ENCODE results near the gene SCAMP5.
A peak's percentile ranks its signal among the peaks of the same experiment; 100 is the strongest.

SCAMP5 gene

GRCh38 chr15:75022783-75023180 lies 27.4 kb downstream of the SCAMP5 start:
- TF ChIP-seq, protein P1, sequence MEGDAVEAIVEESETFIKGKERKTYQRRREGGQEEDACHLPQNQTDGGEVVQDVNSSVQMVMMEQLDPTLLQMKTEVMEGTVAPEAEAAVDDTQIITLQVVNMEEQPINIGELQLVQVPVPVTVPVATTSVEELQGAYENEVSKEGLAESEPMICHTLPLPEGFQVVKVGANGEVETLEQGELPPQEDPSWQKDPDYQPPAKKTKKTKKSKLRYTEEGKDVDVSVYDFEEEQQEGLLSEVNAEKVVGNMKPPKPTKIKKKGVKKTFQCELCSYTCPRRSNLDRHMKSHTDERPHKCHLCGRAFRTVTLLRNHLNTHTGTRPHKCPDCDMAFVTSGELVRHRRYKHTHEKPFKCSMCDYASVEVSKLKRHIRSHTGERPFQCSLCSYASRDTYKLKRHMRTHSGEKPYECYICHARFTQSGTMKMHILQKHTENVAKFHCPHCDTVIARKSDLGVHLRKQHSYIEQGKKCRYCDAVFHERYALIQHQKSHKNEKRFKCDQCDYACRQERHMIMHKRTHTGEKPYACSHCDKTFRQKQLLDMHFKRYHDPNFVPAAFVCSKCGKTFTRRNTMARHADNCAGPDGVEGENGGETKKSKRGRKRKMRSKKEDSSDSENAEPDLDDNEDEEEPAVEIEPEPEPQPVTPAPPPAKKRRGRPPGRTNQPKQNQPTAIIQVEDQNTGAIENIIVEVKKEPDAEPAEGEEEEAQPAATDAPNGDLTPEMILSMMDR (IDR thresholded peaks at IDR 0.05; ENCODE audit: low read depth, low read length, missing control alignments), result no peak
- DNase-seq (ENCODE audit: low read depth), result no peak
- H3K4me3 ChIP-seq (ENCODE audit: low read depth, low read length), result no peak overlapping the region
- in situ Hi-C loops (cut with HindIII; ENCODE audit: low sequenced_read_pairs), result no loop called here

- H3K4me3 ChIP-seq (ENCODE audit: low read depth, low read length), result peak within 1 kb of the TSS; percentile 98
- in situ Hi-C loops (cut with HindIII; ENCODE audit: low sequenced_read_pairs), result no loop called here
- DNase-seq (ENCODE audit: low read depth), result peak; percentile 91
- TF ChIP-seq, protein P1 (IDR thresholded peaks at IDR 0.05; ENCODE audit: low read depth, low read length, missing control alignments), result no peak
Measured at GRCh38 chr15:75023181-75023871, 28.0 kb downstream of the SCAMP5 start, which contains the start of gene PPCDC. PPCDC (plus strand) TSS chr15:75023590; CDS start chr15:75028319, 4,729 bp downstream.

GRCh38 chr15:75023872-75024636 lies 28.7 kb downstream of the SCAMP5 start:
- DNase-seq (ENCODE audit: low read depth), result no peak
- in situ Hi-C loops (cut with HindIII; ENCODE audit: low sequenced_read_pairs), result no loop called here
- peak overlapping the region; percentile 98 for H3K4me3 ChIP-seq (ENCODE audit: low read depth, low read length)
- TF ChIP-seq, protein P1 (IDR thresholded peaks at IDR 0.05; ENCODE audit: low read depth, low read length, missing control alignments), result no peak

- in situ Hi-C loops (cut with HindIII; ENCODE audit: low sequenced_read_pairs), result no loop called here
- TF ChIP-seq, protein P1 (IDR thresholded peaks at IDR 0.05; ENCODE audit: low read depth, low read length, missing control alignments), result no peak
- H3K4me3 ChIP-seq (ENCODE audit: low read depth, low read length), result no peak overlapping the region
- no peak for DNase-seq (ENCODE audit: low read depth)
Measured at GRCh38 chr15:75025107-75025506, 29.7 kb downstream of the SCAMP5 start.

DNA sequence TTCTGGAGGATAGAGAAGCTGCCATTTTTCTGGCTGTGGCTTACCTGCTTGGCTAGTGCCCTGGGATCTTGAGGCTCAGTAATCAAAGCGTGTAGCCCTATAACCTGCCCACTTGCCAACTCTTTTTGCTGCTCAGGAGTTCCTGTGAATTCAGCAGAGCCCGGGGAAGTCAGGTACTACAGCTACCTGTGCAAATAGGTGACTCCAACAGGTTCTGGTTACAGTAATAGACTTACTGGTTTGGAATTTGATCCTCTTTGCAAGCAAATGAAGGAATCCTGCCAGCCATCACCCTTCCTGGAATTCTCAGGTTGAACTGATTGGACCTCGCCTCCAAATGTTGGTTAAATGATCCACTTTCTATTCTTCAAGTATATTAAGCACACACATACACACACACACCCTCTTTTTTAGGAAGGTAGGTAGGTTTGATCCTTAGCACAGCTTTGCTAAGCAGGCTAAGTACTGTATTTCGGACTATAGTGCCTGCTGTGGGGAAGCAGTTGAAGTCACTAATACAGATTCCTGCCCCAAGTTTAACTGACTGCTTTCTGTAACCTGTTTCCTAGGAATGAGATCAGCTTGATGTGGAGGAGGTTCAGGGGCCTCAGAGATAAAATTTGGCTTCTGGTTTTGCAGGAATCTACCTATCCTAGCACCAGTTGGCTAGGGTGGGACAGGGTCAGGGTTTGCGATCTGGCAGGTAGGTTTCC lies 30.3 kb downstream of the SCAMP5 start:
- TF ChIP-seq, protein P1 (IDR thresholded peaks at IDR 0.05; ENCODE audit: low read depth, low read length, missing control alignments), result no peak
- in situ Hi-C loops (cut with HindIII; ENCODE audit: low sequenced_read_pairs), result no loop called here

DNA sequence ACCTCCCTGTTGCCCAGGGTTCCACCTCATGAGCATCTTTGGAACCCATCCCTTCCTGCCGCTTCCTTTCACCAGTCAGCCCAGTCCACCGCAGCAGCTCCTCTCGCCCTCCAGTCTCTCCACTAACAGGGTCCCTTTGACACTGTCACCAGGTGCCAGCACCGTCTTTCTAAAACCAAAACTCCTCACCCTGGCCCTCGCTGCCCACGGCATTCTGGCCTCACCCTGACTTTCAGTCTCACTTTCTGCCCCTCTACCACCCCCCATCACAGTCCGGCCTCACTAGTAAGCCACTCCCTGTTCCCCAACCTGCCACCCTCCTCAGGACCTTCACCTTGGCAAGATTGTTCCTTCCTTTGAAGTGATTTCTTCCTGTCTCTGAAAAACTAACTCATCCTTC lies 32.2 kb downstream of the SCAMP5 start:
- no peak overlapping the region for H3K4me3 ChIP-seq (ENCODE audit: low read depth, low read length)
- in situ Hi-C loops (cut with HindIII; ENCODE audit: low sequenced_read_pairs), result no loop called here
- TF ChIP-seq, protein P1 (IDR thresholded peaks at IDR 0.05; ENCODE audit: low read depth, low read length, missing control alignments), result no peak

More for the DNA sequence above, 30.3 kb downstream of the SCAMP5 start:
- no peak for DNase-seq (ENCODE audit: low read depth)
- no peak overlapping the region for H3K4me3 ChIP-seq (ENCODE audit: low read depth, low read length)

More for the DNA sequence above, 32.2 kb downstream of the SCAMP5 start:
- no peak for DNase-seq (ENCODE audit: low read depth)

Measured in astrocyte of the cerebellum (primary cell).